GM18505 (cell line): ENCODE data around the gene NAGK.
A peak's percentile ranks its signal among the peaks of the same experiment; 100 is the strongest.
"Not testable (repeated sequence)": the region's sequence is repeated elsewhere in the genome, so short reads cannot be mapped to it uniquely, and the experiment has no call there.

ENCODE experiments used
- ATAC-seq: cut with Tn5 transposase; IDR thresholded peaks from one replicate; pipeline ENCODE4 v1.9.1; 2021; ENCODE audit not compliant: unreplicated experiment
- POLR2A ChIP-seq: IDR thresholded peaks from 4 replicates; pipeline ENCODE4 v1.6.1; 2011; ENCODE audit warnings: borderline replicate concordance; ENCODE audit not compliant: insufficient read depth, insufficient read length; ENCODE audit errors: extremely low read depth

Gene NAGK

GRCh38 chr2:71068218-71069035 lies at the start of gene NAGK:
Gene NAGK, plus strand, starts transcription at chr2:71068648. Its CDS starts 36 bp downstream, at chr2:71068684.
- peak; percentile 55 for ATAC-seq
- TF ChIP-seq POLR2A: peak; percentile 99

GRCh38 chr2:71019989-71020388 lies 48.5 kb upstream of the NAGK start:
- ATAC-seq: not testable (repeated sequence)

- ATAC-seq: not testable (repeated sequence)
Measured at GRCh38 chr2:71021394-71021793, 47.1 kb upstream of the NAGK start.

- ATAC-seq: not testable (repeated sequence)
Measured at GRCh38 chr2:71023553-71024243, 44.8 kb upstream of the NAGK start.

- ATAC-seq: not testable (repeated sequence)
Measured at GRCh38 chr2:71036296-71036695, 32.2 kb upstream of the NAGK start.

GRCh38 chr2:71042287-71042686 lies 26.2 kb upstream of the NAGK start:
- no peak for TF ChIP-seq POLR2A
- ATAC-seq: no peak

- no peak for ATAC-seq
Measured at GRCh38 chr2:71043531-71044407, 24.7 kb upstream of the NAGK start.

GRCh38 chr2:71045151-71045550 lies 23.3 kb upstream of the NAGK start:
- no peak for TF ChIP-seq POLR2A
- no peak for ATAC-seq

More at GRCh38 chr2:71043531-71044407, 24.7 kb upstream of the NAGK start:
- no peak for TF ChIP-seq POLR2A

GRCh38 chr2:71045865-71046548 lies 22.4 kb upstream of the NAGK start:
- no peak for ATAC-seq
- TF ChIP-seq POLR2A: no peak

- no peak for ATAC-seq
- TF ChIP-seq POLR2A: no peak
Measured at GRCh38 chr2:71048096-71048495, 20.4 kb upstream of the NAGK start.

- peak; percentile 55 for ATAC-seq
Measured at GRCh38 chr2:71049704-71050360, 18.6 kb upstream of the NAGK start.

- ATAC-seq: not testable (repeated sequence)
Measured at GRCh38 chr2:71055206-71055740, 13.2 kb upstream of the NAGK start.

- no peak for TF ChIP-seq POLR2A
- no peak for ATAC-seq
Measured at GRCh38 chr2:71060211-71060610, 8.2 kb upstream of the NAGK start.
